Coronary artery (tissue), 2 donors: Measurements from ENCODE around the gene TMEM47.

Source experiments
- DNase-seq: peaks from one replicate; pipeline ENCODE4 v3.0.0-alpha.2; 2017; ENCODE audit warnings: low spot score
- H3K27ac ChIP-seq, 2 donors: fragments of 200-600 bp; sonication (generic); one replicate each; pipeline ENCODE4 v1.5.1; 2016 to 2019
- H3K4me3 ChIP-seq: fragments of 200-600 bp; sonication (generic); 2 replicates; pipeline ENCODE4 v1.5.1; 2016; ENCODE audit warnings: mild to moderate bottlenecking, moderate library complexity
- CTCF ChIP-seq: fragments of 200-600 bp; sonication (generic); IDR thresholded peaks from one replicate; pipeline ENCODE4 v1.5.1; 2019; ENCODE audit warnings: antibody characterized with exemption

Gene TMEM47

GRCh38 chrX:34586936-34587335 is 70.1 kb downstream of the TMEM47 start:
- no peak for DNase-seq
- no peak for TF ChIP-seq CTCF
- Histone ChIP-seq H3K4me3 (no peak overlapping the region), H3K27ac (no peak overlapping the region)

GRCh38 chrX:34586346-34586911 is 70.7 kb downstream of the TMEM47 start:
- Histone ChIP-seq H3K27ac (no peak overlapping the region), H3K4me3 (no peak overlapping the region)
- no peak for TF ChIP-seq CTCF
- no peak for DNase-seq

GRCh38 chrX:34585561-34585960 is 71.5 kb downstream of the TMEM47 start:
- Histone ChIP-seq H3K27ac (no peak overlapping the region), H3K4me3 (no peak overlapping the region)
- no peak for DNase-seq
- TF ChIP-seq CTCF, result no peak

- Histone ChIP-seq H3K4me3 (no peak overlapping the region), H3K27ac (no peak overlapping the region)
- no peak for TF ChIP-seq CTCF
- DNase-seq, result no peak
Measured at GRCh38 chrX:34584781-34585180, 72.3 kb downstream of the TMEM47 start.

- TF ChIP-seq CTCF, result no peak
- Histone ChIP-seq H3K4me3 (no peak overlapping the region), H3K27ac (no peak overlapping the region)
- DNase-seq, result no peak
Measured at GRCh38 chrX:34580069-34580468, 77.0 kb downstream of the TMEM47 start.

- no peak for TF ChIP-seq CTCF
- no peak overlapping the region for H3K4me3 ChIP-seq
- no peak for DNase-seq
- no peak overlapping the region for H3K27ac ChIP-seq
Measured at GRCh38 chrX:34578237-34578636, 78.8 kb downstream of the TMEM47 start.
